DMS53 treated with DMSO at 0.1 percent for 48 hours (cell line): ENCODE data around the gene S100PBP.

Source experiments
- DNase-seq: peaks from one replicate; lab custom pipeline; 2025; ENCODE audit not compliant: unreplicated experiment; lab: John Stamatoyannopoulos, UW

The S100PBP gene

GRCh38 chr1:32869923-32870614 lies 52.6 kb downstream of the S100PBP start:
- DNase-seq, result no peak

GRCh38 chr1:32870615-32871363 lies 53.3 kb downstream of the S100PBP start, which contains the start of gene FNDC5:
TSS of gene FNDC5 (minus strand) at chr1:32870912.
- DNase-seq, result no peak

- no peak for DNase-seq
Measured at GRCh38 chr1:32871364-32872191, 54.1 kb downstream of the S100PBP start.

GRCh38 chr1:32872192-32872460 lies 54.7 kb downstream of the S100PBP start:
- DNase-seq, result no peak

GRCh38 chr1:32873484-32873883 lies 56.0 kb downstream of the S100PBP start:
- no peak for DNase-seq

GRCh38 chr1:32874860-32875752 lies 57.7 kb downstream of the S100PBP start:
- no peak for DNase-seq

GRCh38 chr1:32876341-32877210 lies 59.1 kb downstream of the S100PBP start:
- peak; percentile 19 for DNase-seq

GRCh38 chr1:32877211-32878110 lies 60.0 kb downstream of the S100PBP start:
- no peak for DNase-seq

- DNase-seq, result peak; percentile 9
Measured at GRCh38 chr1:32878183-32878582, 60.7 kb downstream of the S100PBP start.

- DNase-seq, result no peak
Measured at GRCh38 chr1:32878637-32879041, 61.2 kb downstream of the S100PBP start.

GRCh38 chr1:32881291-32881690 lies 63.8 kb downstream of the S100PBP start:
- DNase-seq, result no peak

- no peak for DNase-seq
Measured at GRCh38 chr1:32881871-32882850, 64.7 kb downstream of the S100PBP start.

GRCh38 chr1:32883338-32884031 lies 66.0 kb downstream of the S100PBP start:
- no peak for DNase-seq

GRCh38 chr1:32884032-32884372 lies 66.5 kb downstream of the S100PBP start:
- no peak for DNase-seq

- no peak for DNase-seq
Measured at GRCh38 chr1:32884726-32885125, 67.3 kb downstream of the S100PBP start.

GRCh38 chr1:32885676-32886003 lies 68.2 kb downstream of the S100PBP start:
- no peak for DNase-seq
